WTC11 (cell line): ENCODE data around the gene GFOD1. TPM values are rescaled to one million over a fixed set of nuclear protein-coding genes. Genes with fewer than 3 reads are reported as not detected.

Experiments
- ATAC-seq: fragments of 200-7000 bp; cut with Tn5 transposase; 2 replicates; pipeline ENCODE4 v1.10.0; 2021; ENCODE audit warnings: mild to moderate bottlenecking, moderate library complexity
- CTCF ChIA-PET: fragments of 300-600 bp; sonication (Branson Sonifier 250); formaldehyde crosslinking; loops from one replicate; lab custom pipeline; 2021; ENCODE audit warnings: antibody characterized with exemption; lab: Charles Lee
- POLR2A ChIA-PET: fragments of 350-600 bp; sonication (Branson Sonifier 250); formaldehyde crosslinking; loops from one replicate; lab custom pipeline; 2021; ENCODE audit warnings: antibody characterized with exemption; lab: Charles Lee
- DNase-seq: peaks from one replicate; pipeline ENCODE4 v3.0.0; 2021; ENCODE audit warnings: low spot score
- H3K27ac Mint-ChIP-seq: 2 replicates; pipeline ENCODE4 v1.8.0; 2021; ENCODE audit warnings: mixed read lengths
- H3K27me3 Mint-ChIP-seq: 2 replicates; pipeline ENCODE4 v1.8.0; 2021; ENCODE audit warnings: low read depth, mild to moderate bottlenecking, moderate library complexity, mixed read lengths
- H3K36me3 Mint-ChIP-seq: 2 replicates; pipeline ENCODE4 v1.8.0; 2021; ENCODE audit warnings: mixed read lengths
- H3K4me1 Mint-ChIP-seq: 2 replicates; pipeline ENCODE4 v1.8.0; 2022; ENCODE audit warnings: mixed read lengths
- H3K4me3 Mint-ChIP-seq: 2 replicates; pipeline ENCODE4 v1.8.0; 2021; ENCODE audit warnings: mild to moderate bottlenecking, moderate library complexity, mixed read lengths
- H3K9me3 Mint-ChIP-seq: 2 replicates; pipeline ENCODE4 v1.8.0; 2021; ENCODE audit warnings: mixed read lengths
- GABPB1 ChIP-seq: sonication (generic); formaldehyde crosslinking; IDR thresholded peaks from 2 replicates; pipeline ENCODE4 v1.8.1; 2023; ENCODE audit warnings: mild to moderate bottlenecking, missing genetic modification reagents
- MXD4 ChIP-seq: fragments of 250-450 bp; sonication (Bioruptor Pico); IDR thresholded peaks from 2 replicates; pipeline ENCODE4 v1.8.0; 2021; ENCODE audit warnings: mild to moderate bottlenecking, moderate library complexity, borderline replicate concordance
- NR3C1 ChIP-seq: sonication (generic); formaldehyde crosslinking; conservative IDR thresholded peaks from 2 replicates; pipeline ENCODE4 v1.8.1; 2023; ENCODE audit warnings: low read depth, mild to moderate bottlenecking, missing genetic modification reagents
- TCF7 ChIP-seq: sonication (generic); formaldehyde crosslinking; IDR thresholded peaks from 2 replicates; pipeline ENCODE4 v1.8.0; 2022; ENCODE audit warnings: mild to moderate bottlenecking, low read depth, missing genetic modification reagents, moderate library complexity
- ZNF317 ChIP-seq: sonication (generic); formaldehyde crosslinking; IDR thresholded peaks from 2 replicates; pipeline ENCODE4 v1.8.1; 2023; ENCODE audit warnings: low read depth, mild to moderate bottlenecking, moderate library complexity, missing genetic modification reagents, borderline replicate concordance
- total RNA-seq: library from RNA; stranded (reverse); gene quantifications from 3 replicates; pipeline ENCODE4 v1.2.3, GENCODE V29; 2021
- TF ChIP-seq, protein P1 (sequence below): sonication (generic); formaldehyde crosslinking; conservative IDR thresholded peaks from 2 replicates; pipeline ENCODE4 v1.8.1; 2022; ENCODE audit warnings: mild to moderate bottlenecking, missing genetic modification reagents

GFOD1 gene
- total RNA-seq, 1 experiment from 2014 or later: 8.5 TPM

- TF ChIP-seq, protein P1, sequence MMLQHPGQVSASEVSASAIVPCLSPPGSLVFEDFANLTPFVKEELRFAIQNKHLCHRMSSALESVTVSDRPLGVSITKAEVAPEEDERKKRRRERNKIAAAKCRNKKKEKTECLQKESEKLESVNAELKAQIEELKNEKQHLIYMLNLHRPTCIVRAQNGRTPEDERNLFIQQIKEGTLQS (CRISPR knock-in tag): no peak
- TF ChIP-seq TCF7 (CRISPR knock-in tag) (no peak), NR3C1 (CRISPR knock-in tag) (no peak), GABPB1 (CRISPR knock-in tag) (no peak), MXD4 (CRISPR knock-in tag) (no peak)
Measured at GRCh38 chr6:13311155-13311554, 176.2 kb downstream of the GFOD1 start (continued).

- POLR2A ChIA-PET: no interaction called here
Measured at GRCh38 chr6:13308332-13308731, 179.1 kb downstream of the GFOD1 start.

More at GRCh38 chr6:13308332-13308731, 179.1 kb downstream of the GFOD1 start:
- no peak overlapping the region for H3K27ac Mint-ChIP-seq
- no peaks in the 10 kb centered on the region for H3K9me3 Mint-ChIP-seq
- ATAC-seq: no peak
- no peak overlapping the region for H3K4me3 Mint-ChIP-seq
- no peaks in the 10 kb centered on the region for H3K4me1 Mint-ChIP-seq
- H3K36me3 Mint-ChIP-seq: peaks cover 48% of the 10 kb centered on the region
- no peaks in the 10 kb centered on the region for H3K27me3 Mint-ChIP-seq
- CTCF ChIA-PET: interaction anchor here (0.6 kb wide), 1 partner anchor 167 kb away, joined by 4 read pairs; no protein-coding TSS in a partner anchor
- TF ChIP-seq ZNF317 (CRISPR knock-in tag): no peak
- no peak for DNase-seq

Other genes with a start within 250 kb of the GFOD1 start
- gene TBC1D7, start 159.1 kb downstream of the GFOD1 start, total RNA-seq: 44.9 to 47.6 TPM (median 45.3 TPM) in 3 replicates
- gene SIRT5, start 87.0 kb upstream of the GFOD1 start, total RNA-seq: 11.8 to 16.3 TPM (median 15.5 TPM) in 3 replicates
- 65.3 to 76.1 TPM (median 66.5 TPM) in 3 replicates for gene NOL7, start 127.7 kb upstream of the GFOD1 start, total RNA-seq
- 31.5 to 33.4 TPM (median 33.4 TPM) in 3 replicates for gene RANBP9, start 224.2 kb upstream of the GFOD1 start, total RNA-seq